A549 (cell line): Measurements from ENCODE around the gene MTAP. TPM values are rescaled to one million over a fixed set of nuclear protein-coding genes. Genes with fewer than 3 reads are reported as not detected.
A peak's percentile ranks its signal among the peaks of the same experiment; 100 is the strongest.

ENCODE experiments used
- ATAC-seq, 2 experiments: fragments of 200-7000 bp in 1 of 2; fragments of >200 bp in 1 of 2; cut with Nextera tagmentation in 1 of 2; cut with Tn5 transposase in 1 of 2; 3 replicates each; pipeline versions ENCODE4 v1.8.0 to v1.9.1; 2018 to 2020; ENCODE audit warnings: mild to moderate bottlenecking in 1 of 2, moderate library complexity in 1 of 2
- CTCF ChIA-PET: fragments of 300-600 bp; sonication (Branson Sonifier 250); formaldehyde crosslinking; extraction: SDS; loops from one replicate; lab custom pipeline; 2021; ENCODE audit warnings: antibody characterized with exemption, inconsistent platforms; lab: Yijun Ruan, JAX
- POLR2A ChIA-PET: fragments of 350-600 bp; formaldehyde crosslinking; extraction: SDS; loops from one replicate; lab custom pipeline; 2021; ENCODE audit warnings: antibody characterized with exemption, inconsistent platforms; lab: Yijun Ruan, JAX
- DNase-seq, 2 experiments: peaks; one replicate each; pipeline versions ENCODE4 v3.0.0 to v3.0.0-alpha.2; 2011 to 2016; ENCODE audit warnings: low read depth in 1 of 2, low spot score in 1 of 2
- FAIRE-seq: peaks from 2 replicates; lab custom pipeline; 2011; peaks lifted over from hg19 to GRCh38; lab: Jason Lieb, UNC
- H3K27ac ChIP-seq, 2 experiments: fragments of >200 bp; sonication (Bioruptor Twin); formaldehyde crosslinking; 3 replicates each; pipeline ENCODE4 v1.5.1; 2016 to 2017
- H3K4me1 ChIP-seq: fragments of >200 bp; sonication (Bioruptor Twin); formaldehyde crosslinking; 3 replicates; pipeline ENCODE4 v1.6.1; 2016
- H3K4me2 ChIP-seq: fragments of >200 bp; sonication (Bioruptor Twin); formaldehyde crosslinking; 3 replicates; pipeline ENCODE4 v1.6.1; 2016
- H3K4me3 ChIP-seq: fragments of >200 bp; sonication (Bioruptor Twin); formaldehyde crosslinking; 3 replicates; pipeline ENCODE4 v1.5.1; 2016
- H3K9me3 ChIP-seq: fragments of >200 bp; sonication (Bioruptor Twin); formaldehyde crosslinking; 3 replicates; pipeline ENCODE4 v1.6.1; 2016
- BCL3 ChIP-seq: fragments of >200 bp; sonication (Bioruptor Twin); formaldehyde crosslinking; IDR thresholded peaks from 3 replicates; pipeline ENCODE4 v1.6.1; 2016
- CBX2 ChIP-seq: fragments of 200-600 bp; sonication (generic); IDR thresholded peaks from 2 replicates; pipeline ENCODE4 v1.6.1; 2016; ENCODE audit warnings: low read depth, mild to moderate bottlenecking, borderline replicate concordance
- CBX8 ChIP-seq: fragments of 200-600 bp; sonication (generic); IDR thresholded peaks from 2 replicates; pipeline ENCODE4 v1.6.1; 2016
- CEBPB ChIP-seq, 2 experiments: fragments of >200 bp in 1 of 2; sonication (Bioruptor Twin) in 1 of 2; formaldehyde crosslinking in 1 of 2; IDR thresholded peaks; 2 replicates each; pipeline ENCODE4 v1.6.1; 2012 to 2016
- CHD2 ChIP-seq: fragments of 150-350 bp; IDR thresholded peaks from 2 replicates; pipeline ENCODE4 v1.6.1; 2014; ENCODE audit warnings: low read length; ENCODE audit not compliant: partially characterized antibody
- CTCF ChIP-seq: fragments of >200 bp; sonication (Bioruptor Twin); formaldehyde crosslinking; IDR thresholded peaks from 3 replicates; pipeline ENCODE4 v1.5.1; 2016
- FOSB ChIP-seq: fragments of 250-450 bp; sonication (Bioruptor Pico); IDR thresholded peaks from 2 replicates; pipeline ENCODE4 v1.5.0; 2020; ENCODE audit warnings: mild to moderate bottlenecking, moderate library complexity
- FOSL2 ChIP-seq, 2 experiments: fragments of 450-650 bp in 1 of 2; fragments of >200 bp in 1 of 2; sonication (Bioruptor Twin) in 1 of 2; formaldehyde crosslinking; IDR thresholded peaks; 2 replicates each; pipeline versions ENCODE4 v1.5.0 to v1.6.1; 2016 to 2020; ENCODE audit warnings: mild to moderate bottlenecking in 1 of 2, moderate library complexity in 1 of 2
- FOXS1 ChIP-seq: fragments of 250-450 bp; sonication (Bioruptor Pico); IDR thresholded peaks from 2 replicates; pipeline ENCODE4 v1.5.0; 2020; ENCODE audit warnings: mild to moderate bottlenecking, moderate library complexity
- HES2 ChIP-seq: fragments of >200 bp; sonication (Bioruptor Twin); formaldehyde crosslinking; IDR thresholded peaks from 2 replicates; pipeline ENCODE4 v1.6.1; 2016
- HEYL ChIP-seq: fragments of 250-450 bp; sonication (Bioruptor Pico); IDR thresholded peaks from 2 replicates; pipeline ENCODE4 v1.8.0; 2021; ENCODE audit warnings: mild to moderate bottlenecking, moderate library complexity
- HMGXB4 ChIP-seq: fragments of 250-450 bp; sonication (Bioruptor Pico); IDR thresholded peaks from 2 replicates; pipeline ENCODE4 v1.5.0; 2021; ENCODE audit warnings: mild to moderate bottlenecking, moderate library complexity, borderline replicate concordance
- HOXB13 ChIP-seq: fragments of 250-450 bp; sonication (Bioruptor Pico); IDR thresholded peaks from 2 replicates; pipeline ENCODE4 v1.5.0; 2020; ENCODE audit warnings: low read depth, mild to moderate bottlenecking, moderate library complexity
- HOXB5 ChIP-seq: fragments of 250-450 bp; sonication (Bioruptor Pico); IDR thresholded peaks from 2 replicates; pipeline ENCODE4 v1.5.0; 2020; ENCODE audit warnings: mild to moderate bottlenecking, moderate library complexity
- JUNB ChIP-seq: fragments of >200 bp; sonication (Bioruptor Twin); formaldehyde crosslinking; IDR thresholded peaks from 2 replicates; pipeline ENCODE4 v1.6.1; 2016
- MAFK ChIP-seq: fragments of 450-650 bp; IDR thresholded peaks from 2 replicates; pipeline ENCODE4 v1.6.1; 2014; ENCODE audit not compliant: partially characterized antibody
- MAX ChIP-seq: IDR thresholded peaks from 2 replicates; pipeline ENCODE4 v1.6.1; 2012
- MAZ ChIP-seq: fragments of 150-350 bp; IDR thresholded peaks from 2 replicates; pipeline ENCODE4 v1.6.1; 2014; ENCODE audit warnings: antibody characterized with exemption, low read depth, low read length, borderline replicate concordance
- MYC ChIP-seq: IDR thresholded peaks from 2 replicates; pipeline ENCODE4 v1.6.1; 2012; ENCODE audit warnings: mild to moderate bottlenecking, inconsistent platforms, low read length, improper control_type of control experiment, borderline replicate concordance
- NPAS2 ChIP-seq: fragments of 250-450 bp; sonication (Bioruptor Pico); IDR thresholded peaks from 2 replicates; pipeline ENCODE4 v1.8.0; 2022; ENCODE audit warnings: mild to moderate bottlenecking, moderate library complexity, borderline replicate concordance
- PHF8 ChIP-seq: fragments of 200-600 bp; sonication (generic); IDR thresholded peaks from 2 replicates; pipeline ENCODE4 v1.6.1; 2016; ENCODE audit warnings: low read depth, mild to moderate bottlenecking, antibody characterized with exemption, moderate library complexity, borderline replicate concordance
- POLR2A ChIP-seq: IDR thresholded peaks from 2 replicates; pipeline ENCODE4 v1.6.1; 2012; ENCODE audit warnings: mild to moderate bottlenecking, low read length
- POLR2AphosphoS2 ChIP-seq: conservative IDR thresholded peaks from 2 replicates; pipeline ENCODE4 v1.6.1; 2012; ENCODE audit warnings: low read length, improper control_type of control experiment, inconsistent platforms
- RAD21 ChIP-seq, 2 experiments: fragments of >200 bp in 1 of 2; sonication (Bioruptor Twin) in 1 of 2; formaldehyde crosslinking in 1 of 2; IDR thresholded peaks in 1 of 2; conservative IDR thresholded peaks in 1 of 2; 2 replicates in 1 of 2; 3 replicates in 1 of 2; pipeline ENCODE4 v1.6.1; 2012 to 2018; ENCODE audit warnings: inconsistent platforms in 1 of 2
- REST ChIP-seq: fragments of 200-600 bp; sonication (generic); IDR thresholded peaks from 2 replicates; pipeline ENCODE4 v1.6.1; 2016; ENCODE audit warnings: antibody characterized with exemption, mild to moderate bottlenecking, moderate library complexity
- RNF2 ChIP-seq: fragments of 200-600 bp; sonication (generic); IDR thresholded peaks from 2 replicates; pipeline ENCODE4 v1.6.1; 2016; ENCODE audit warnings: low read depth, mild to moderate bottlenecking, antibody characterized with exemption, moderate library complexity, borderline replicate concordance
- SMC3 ChIP-seq: fragments of >200 bp; sonication (Bioruptor Twin); formaldehyde crosslinking; IDR thresholded peaks from 3 replicates; pipeline ENCODE4 v1.6.1; 2018; ENCODE audit warnings: inconsistent platforms
- USF2 ChIP-seq: fragments of 450-650 bp; IDR thresholded peaks from 2 replicates; pipeline ENCODE4 v1.6.1; 2014; ENCODE audit warnings: antibody characterized with exemption
- ZC3H11A ChIP-seq: fragments of 450-650 bp; IDR thresholded peaks from 2 replicates; pipeline ENCODE4 v1.6.1; 2014; ENCODE audit warnings: antibody characterized with exemption, mild to moderate bottlenecking
- ZNF302 ChIP-seq: fragments of 250-450 bp; sonication (Bioruptor Pico); IDR thresholded peaks from 2 replicates; pipeline ENCODE4 v1.9.0; 2021; ENCODE audit warnings: inconsistent platforms, mild to moderate bottlenecking, moderate library complexity
- ZSCAN20 ChIP-seq: fragments of 250-450 bp; sonication (Bioruptor Pico); IDR thresholded peaks from 2 replicates; pipeline ENCODE4 v1.8.0; 2022; ENCODE audit warnings: mild to moderate bottlenecking, moderate library complexity
- WGBS: methylation state at CpG from one replicate; pipeline ENCODE4 v1.1.6; 2017; ENCODE audit errors: missing lambda C conversion rate; 5-methylcytosine and 5-hydroxymethylcytosine counted together
- polyA plus RNA-seq, 4 experiments: library from polyadenylated mRNA; depleted of rRNA in 3 of 4; stranded (reverse); fragments of >200 nt; fragmentation: RNase III in 1 of 4; extraction: RNeasy Plus Mini Kit Qiagen cat#74134 plus additional on column Dnase treatment in 1 of 4; gene quantifications; 2 replicates in 3 of 4; 3 replicates in 1 of 4; pipeline ENCODE4 v1.2.3, GENCODE V29; 2011 to 2017

MTAP gene
- polyA plus RNA-seq, 2 of the 4 experiments (the other 2 are of a cell fraction) = 4.1 to 35.6 TPM

- CTCF ChIA-PET = interaction anchor here (0.7 to 3.4 kb wide), 37 partner anchors 10 to 554 kb away, joined by 3 to 25 read pairs (median 4); no protein-coding TSS in a partner anchor
- Histone ChIP-seq H3K4me1 (peaks cover 15% of the 10 kb centered on the region), H3K9me3 (no peaks in the 10 kb centered on the region), H3K4me3 (peak overlapping the region; percentile 27; the same call in 2 of the 3 replicates), H3K4me2 (peak overlapping the region; percentile 55), H3K27ac (peak overlapping the region; percentile 65 to 76)
- DNase-seq (peak; percentile 74 to 96), FAIRE-seq (peak; percentile 98), ATAC-seq (peak; percentile 94 to 99)
- POLR2A ChIA-PET = no interaction called here
- WGBS = under 1% methylated on average over 2 of the region's 2 CpGs
- TF ChIP-seq MAFK (no peak), HEYL (CRISPR knock-in tag) (no peak), PHF8 (no peak), SMC3 (peak; percentile 98), CEBPB (IDR thresholded peaks at IDR 0.05) (no peak; a peak in 1 of 4 replicates), ZSCAN20 (no peak), HMGXB4 (CRISPR knock-in tag) (no peak), FOSB (no peak), POLR2A (no peak), ZNF302 (CRISPR knock-in tag) (no peak), BCL3 (no peak), CTCF (peak; percentile 99), REST (no peak), RNF2 (no peak), MAZ (no peak), MAX (peak; percentile 91), HES2 (no peak), FOXS1 (CRISPR knock-in tag) (no peak), CBX8 (no peak), CBX2 (no peak), POLR2AphosphoS2 (no peak), MYC (peak; percentile 63; the same call in 1 of the 2 replicates), JUNB (no peak), HOXB5 (CRISPR knock-in tag) (no peak), NPAS2 (CRISPR knock-in tag) (no peak), USF2 (peak; percentile 64), CHD2 (no peak), RAD21 (conservative IDR thresholded peaks at IDR 0.05 in 1 of 2, IDR thresholded peaks at IDR 0.05 in 1 of 2) (peak; percentile 83 to 99), FOSL2 (IDR thresholded peaks at IDR 0.05) (no peak), FOSL2 (CRISPR knock-in tag; IDR thresholded peaks at IDR 0.05) (0 out of 2 replicates have a peak, but pooled peaks have one; percentile 14), HOXB13 (CRISPR knock-in tag) (no peak), ZC3H11A (no peak)
Observed at GRCh38 chr9:21789541-21790037, 12.8 kb upstream of the MTAP start.
